ENCODE results near the gene ANXA7.

GRCh38 chr10:73423309-73423708 lies 9.5 kb upstream of the ANXA7 start:
- no peak for TF ChIP-seq CTCF (IDR thresholded peaks at IDR 0.05)
- TF ChIP-seq POLR2AphosphoS5 (IDR thresholded peaks at IDR 0.05; ENCODE audit: insufficient read depth in 1 of 2, low read depth in 1 of 2), result no peak
